Esophagus squamous epithelium (tissue), 5 donors: ENCODE measurements around the gene CENPN. TPM values are rescaled to one million over a fixed set of nuclear protein-coding genes. Genes with fewer than 3 reads are reported as not detected.

Experiments
- DNase-seq: peaks from one replicate; lab custom pipeline; 2025; lab: John Stamatoyannopoulos, UW
- H3K27ac ChIP-seq, 4 donors: fragments of 200-600 bp; sonication (generic); one replicate each; pipeline ENCODE4 v1.5.1; 2016 to 2019; ENCODE audit warnings: mild to moderate bottlenecking in 1 of 4
- H3K27me3 ChIP-seq, 4 donors: fragments of 200-600 bp; sonication (generic); 1 replicate in 3 of 4; 2 replicates in 1 of 4; pipeline versions ENCODE4 v1.5.1 to v1.6.0; 2017 to 2021; ENCODE audit warnings: antibody characterized with exemption in 1 of 4
- H3K36me3 ChIP-seq, 3 donors: fragments of 200-600 bp; sonication (generic); one replicate each; pipeline ENCODE4 v1.5.1; 2016 to 2019
- H3K4me1 ChIP-seq, 3 donors: fragments of 200-600 bp; sonication (generic); one replicate each; pipeline ENCODE4 v1.5.1; 2017 to 2019
- H3K4me3 ChIP-seq, 4 donors: fragments of 200-600 bp; sonication (generic); 1 replicate in 3 of 4; 2 replicates in 1 of 4; pipeline ENCODE4 v1.5.1; 2016 to 2019; ENCODE audit warnings: mild to moderate bottlenecking in 2 of 4, moderate library complexity in 1 of 4
- H3K9me3 ChIP-seq, 3 donors: fragments of 200-600 bp; sonication (generic); one replicate each; pipeline ENCODE4 v1.5.1; 2016 to 2019
- POLR2A ChIP-seq, 4 donors: fragments of 450-650 bp; IDR thresholded peaks; one replicate each; pipeline ENCODE4 v1.6.1; 2017; ENCODE audit warnings: antibody characterized with exemption in 4 of 4, mild to moderate bottlenecking in 4 of 4, moderate library complexity in 3 of 4
- WGBS, 2 donors: methylation state at CpG; one replicate each; pipeline ENCODE4 v1.1.5; 2018; 5-methylcytosine and 5-hydroxymethylcytosine counted together
- intact Hi-C: fragments of 100-400 bp; cut with DNase I; formaldehyde crosslinking; loops from one replicate; pipeline ENCODE4 v1.15.0; 2022
- total RNA-seq, 4 donors: library from RNA; depleted of rRNA; stranded (reverse); fragments of >200 nt; gene quantifications; one replicate each; pipeline ENCODE4 v1.1.0, GENCODE V29; 2016
- TF ChIP-seq, protein P1 (sequence below), 6 experiments: fragments of 450-650 bp in 4 of 6; fragments of 200-600 bp in 2 of 6; sonication (generic) in 2 of 6; IDR thresholded peaks; one replicate each; pipeline ENCODE4 v1.5.1; 2016 to 2019; ENCODE audit warnings: antibody characterized with exemption in 6 of 6, mild to moderate bottlenecking in 4 of 6, moderate library complexity in 4 of 6
- donor health status: DM: yes; HTN: yes; CAD: no.

The CENPN gene
- total RNA-seq, 4 donors from 2014 or later: 5.3 to 20.4 (median 16.1) TPM

DNA sequence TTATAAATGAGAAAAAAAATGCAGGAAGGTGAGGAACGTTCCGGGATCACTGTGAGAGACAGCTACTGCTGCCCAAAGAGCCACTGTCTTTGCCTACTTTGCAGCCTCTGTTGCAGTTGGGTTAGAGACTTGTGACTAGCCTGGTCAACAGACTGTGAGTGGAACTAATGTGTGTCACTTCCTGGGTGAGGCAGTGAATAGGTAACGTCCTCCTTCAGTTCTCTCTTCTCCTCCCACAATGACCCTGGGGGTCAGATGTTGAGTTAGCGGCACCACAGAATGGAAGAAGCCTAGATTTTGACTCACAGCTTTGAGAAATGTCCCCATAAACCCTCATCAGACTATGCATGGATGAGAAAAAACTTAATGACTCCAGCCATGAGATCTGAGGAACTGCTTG lies 64.8 kb downstream of the CENPN start:
- peaks cover 0 to 5% (median 0%) of the 10 kb centered on the region in 3 donors for H3K4me1 ChIP-seq
- H3K4me3 ChIP-seq: no peak overlapping the region
- H3K9me3 ChIP-seq: no peaks in the 10 kb centered on the region
- intact Hi-C loops: no loop called here
- H3K27ac ChIP-seq: no peak overlapping the region
- no peaks in the 10 kb centered on the region for H3K36me3 ChIP-seq
- WGBS, 2 donors: 75 to 81% methylated on average over 4 of the region's 4 CpGs
- H3K27me3 ChIP-seq: no peaks in the 10 kb centered on the region
- no peak for DNase-seq
- TF ChIP-seq, protein P1, sequence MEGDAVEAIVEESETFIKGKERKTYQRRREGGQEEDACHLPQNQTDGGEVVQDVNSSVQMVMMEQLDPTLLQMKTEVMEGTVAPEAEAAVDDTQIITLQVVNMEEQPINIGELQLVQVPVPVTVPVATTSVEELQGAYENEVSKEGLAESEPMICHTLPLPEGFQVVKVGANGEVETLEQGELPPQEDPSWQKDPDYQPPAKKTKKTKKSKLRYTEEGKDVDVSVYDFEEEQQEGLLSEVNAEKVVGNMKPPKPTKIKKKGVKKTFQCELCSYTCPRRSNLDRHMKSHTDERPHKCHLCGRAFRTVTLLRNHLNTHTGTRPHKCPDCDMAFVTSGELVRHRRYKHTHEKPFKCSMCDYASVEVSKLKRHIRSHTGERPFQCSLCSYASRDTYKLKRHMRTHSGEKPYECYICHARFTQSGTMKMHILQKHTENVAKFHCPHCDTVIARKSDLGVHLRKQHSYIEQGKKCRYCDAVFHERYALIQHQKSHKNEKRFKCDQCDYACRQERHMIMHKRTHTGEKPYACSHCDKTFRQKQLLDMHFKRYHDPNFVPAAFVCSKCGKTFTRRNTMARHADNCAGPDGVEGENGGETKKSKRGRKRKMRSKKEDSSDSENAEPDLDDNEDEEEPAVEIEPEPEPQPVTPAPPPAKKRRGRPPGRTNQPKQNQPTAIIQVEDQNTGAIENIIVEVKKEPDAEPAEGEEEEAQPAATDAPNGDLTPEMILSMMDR (IDR thresholded peaks at IDR 0.05): no peak
- no peak for TF ChIP-seq POLR2A (IDR thresholded peaks at IDR 0.05)

DNA sequence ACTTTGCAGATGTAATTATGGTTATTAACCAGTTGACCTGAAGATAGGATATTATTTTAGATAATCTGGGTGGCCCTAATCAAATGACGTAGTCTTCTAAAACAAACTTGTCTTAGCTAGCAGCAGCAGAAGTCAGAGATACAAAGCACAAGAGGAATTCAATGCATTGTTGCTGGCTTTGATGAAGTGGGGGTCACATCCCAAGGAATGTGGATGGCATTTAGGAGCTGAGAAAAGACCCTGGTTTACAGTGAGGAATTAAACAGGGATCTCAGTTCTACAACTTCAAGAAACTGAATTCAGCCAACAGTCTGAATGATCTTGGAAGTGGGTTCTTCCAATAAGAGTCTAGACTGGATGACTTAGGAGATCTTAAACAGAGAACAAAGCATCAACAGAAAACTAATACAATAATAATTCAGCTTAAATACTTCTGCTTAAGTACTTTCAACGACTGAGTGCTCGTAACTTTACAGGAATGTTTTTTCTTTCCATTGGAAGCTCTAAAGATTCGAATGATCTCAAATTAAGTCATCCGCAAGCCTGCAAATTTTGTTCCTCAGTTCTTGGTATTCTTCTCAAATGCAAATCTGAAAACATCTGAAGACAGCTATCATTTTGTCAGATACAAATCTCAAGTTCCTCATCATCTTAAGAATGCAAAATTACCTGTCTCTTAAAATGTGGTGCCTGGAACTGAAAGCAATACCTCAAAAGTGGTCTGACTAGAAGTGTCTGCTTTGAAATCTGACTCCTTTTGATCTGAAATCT lies 66.7 kb downstream of the CENPN start:
- Histone ChIP-seq H3K9me3 (no peaks in the 10 kb centered on the region), H3K27me3 (no peaks in the 10 kb centered on the region), H3K27ac (no peak overlapping the region), H3K4me1 (peaks cover 0 to 15% (median 4%) of the 10 kb centered on the region in 3 donors), H3K4me3 (no peak overlapping the region), H3K36me3 (no peaks in the 10 kb centered on the region)
- 72 to 74% methylated on average over 5 of the region's 5 CpGs for whole genome bisulfite sequencing, 2 donors
- no peak for DNase-seq
- TF ChIP-seq POLR2A (IDR thresholded peaks at IDR 0.05): no peak
- TF ChIP-seq, protein P1 (IDR thresholded peaks at IDR 0.05): no peak
- intact Hi-C loops: no loop called here

DNA sequence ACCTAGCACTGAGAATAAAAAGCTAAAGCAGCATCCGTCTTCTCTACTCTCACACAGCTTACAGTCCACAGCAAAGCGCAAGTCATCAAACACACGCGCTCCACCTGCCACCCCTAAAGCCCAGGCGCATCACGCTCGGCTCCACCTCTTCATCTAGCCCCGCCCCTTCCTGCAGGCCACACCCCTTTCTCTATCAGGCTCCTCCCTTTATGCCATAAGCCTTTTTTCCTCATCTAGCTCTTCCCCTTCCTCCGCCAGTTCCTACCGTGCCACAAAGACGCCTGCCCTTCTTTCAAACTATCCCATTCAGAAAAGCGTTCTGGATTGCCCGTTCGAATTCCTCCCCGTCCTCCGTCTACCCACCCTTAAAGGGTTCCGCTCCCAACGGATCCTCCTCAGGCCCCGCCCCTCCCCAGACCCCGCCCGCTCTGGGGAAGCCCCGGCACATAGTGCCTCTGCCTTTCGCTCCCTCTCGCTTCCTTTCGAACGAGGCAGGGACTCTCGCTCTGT lies 69.6 kb downstream of the CENPN start:
- WGBS, 2 donors: 1% methylated on average over 23 of the region's 27 CpGs

GRCh38 chr16:81077076-81077940 lies 70.3 kb downstream of the CENPN start, which contains the start of gene C16orf46:
Gene C16orf46, minus strand, starts transcription at chr16:81077238. Its CDS starts 13,283 bp downstream, at chr16:81063955.
- H3K36me3 ChIP-seq: no peaks in the 10 kb centered on the region
- peak; percentile 83 for DNase-seq
- peak in 2 of 4 donors; percentile 80 to 82 for TF ChIP-seq POLR2A (IDR thresholded peaks at IDR 0.05)
- TF ChIP-seq, protein P1 (IDR thresholded peaks at IDR 0.05): peak in 1 of 6 experiments; percentile 1
- peak within 1 kb of the TSS; percentile 57 to 94 (median 75) for H3K4me3 ChIP-seq
- peaks cover 0 to 15% (median 4%) of the 10 kb centered on the region in 3 donors for H3K4me1 ChIP-seq
- no peaks in the 10 kb centered on the region for H3K27me3 ChIP-seq
- H3K27ac ChIP-seq: peak within 1 kb of the TSS; percentile 93 to 98 (median 96)
- H3K9me3 ChIP-seq: no peaks in the 10 kb centered on the region
- WGBS, 2 donors: 59 to 77% methylated on average over 6 to 10 of the region's 59 CpGs
- intact Hi-C loops: no loop called here

More for the DNA sequence above, 69.6 kb downstream of the CENPN start:
- no peaks in the 10 kb centered on the region for H3K9me3 ChIP-seq
- intact Hi-C loops: no loop called here
- TF ChIP-seq, protein P1 (IDR thresholded peaks at IDR 0.05): no peak
- TF ChIP-seq POLR2A (IDR thresholded peaks at IDR 0.05): no peak
- H3K27ac ChIP-seq: peak overlapping the region; percentile 93 to 98 (median 96)
- H3K36me3 ChIP-seq: no peaks in the 10 kb centered on the region
- DNase-seq: peak; percentile 67
- H3K27me3 ChIP-seq: no peaks in the 10 kb centered on the region
- H3K4me3 ChIP-seq: peak overlapping the region; percentile 57 to 94 (median 75)
- peaks cover 0 to 15% (median 4%) of the 10 kb centered on the region in 3 donors for H3K4me1 ChIP-seq
